ENCODE results near the gene LYST.
"Not testable (repeated sequence)": the region's sequence is repeated elsewhere in the genome, so short reads cannot be mapped to it uniquely, and the experiment has no call there.

LYST gene

DNA sequence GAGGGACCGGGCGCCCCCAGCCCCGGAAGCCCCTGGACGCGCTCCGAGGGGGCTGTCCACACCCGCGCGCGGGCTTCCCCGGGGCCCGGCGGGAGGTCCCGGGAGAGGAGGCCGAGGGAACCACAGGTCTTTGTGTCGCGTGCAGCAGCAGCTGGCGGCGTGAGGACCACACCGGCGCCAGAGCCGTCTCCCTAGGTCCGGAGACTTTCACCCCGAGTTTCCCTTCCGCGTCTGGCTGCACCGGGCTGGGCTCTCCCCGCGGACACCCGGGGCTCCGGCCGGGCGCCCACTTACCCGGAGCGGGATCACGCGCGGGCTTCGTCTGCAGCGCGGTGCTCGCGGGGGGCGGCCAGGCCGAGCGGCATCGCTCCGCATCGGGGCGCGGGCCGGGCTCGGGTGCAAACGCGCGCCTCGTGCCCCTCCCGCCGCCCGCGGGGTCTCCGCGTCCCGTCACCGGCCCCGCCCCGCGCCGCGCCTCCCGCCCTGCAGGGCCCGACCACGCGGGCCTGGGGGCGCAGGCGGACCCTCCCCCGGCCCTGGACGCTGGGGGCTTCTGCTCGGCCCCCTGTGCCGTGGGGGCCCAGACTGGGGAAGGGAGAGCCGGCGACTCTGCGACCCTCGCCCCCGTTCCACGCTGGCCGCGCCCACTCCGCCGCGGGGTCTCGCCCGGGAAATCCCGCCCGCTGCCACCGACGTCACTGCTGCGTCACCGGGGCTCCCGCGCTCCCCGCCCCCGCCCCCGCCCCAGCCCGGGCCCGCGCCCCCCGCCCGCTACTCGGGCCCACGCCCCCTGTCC, 217.1 kb downstream of the LYST start, which contains the start of gene GNG4:
Gene GNG4 (minus strand): TSS at position 417 of the 796 bp plus-strand sequence. CDS start 65,946 bp downstream, outside the sequence.
- Histone ChIP-seq H3K9ac (ENCODE audit: low read length) (no peak within 1 kb of the TSS), H3K27ac (ENCODE audit: low read depth, low read length) (no peak within 1 kb of the TSS), H3K4me1 (ENCODE audit: control insufficient read depth, insufficient read depth, low read length) (no peaks in the 10 kb centered on the region), H3K36me3 (ENCODE audit: control insufficient read depth, insufficient read depth, low read length) (no peaks in the 10 kb centered on the region), H3K4me3 (ENCODE audit: low read length) (peak within 1 kb of the TSS; percentile 62), H3K27me3 (ENCODE audit: control insufficient read depth, insufficient read depth, low read length) (peaks cover 10% of the 10 kb centered on the region)

DNA sequence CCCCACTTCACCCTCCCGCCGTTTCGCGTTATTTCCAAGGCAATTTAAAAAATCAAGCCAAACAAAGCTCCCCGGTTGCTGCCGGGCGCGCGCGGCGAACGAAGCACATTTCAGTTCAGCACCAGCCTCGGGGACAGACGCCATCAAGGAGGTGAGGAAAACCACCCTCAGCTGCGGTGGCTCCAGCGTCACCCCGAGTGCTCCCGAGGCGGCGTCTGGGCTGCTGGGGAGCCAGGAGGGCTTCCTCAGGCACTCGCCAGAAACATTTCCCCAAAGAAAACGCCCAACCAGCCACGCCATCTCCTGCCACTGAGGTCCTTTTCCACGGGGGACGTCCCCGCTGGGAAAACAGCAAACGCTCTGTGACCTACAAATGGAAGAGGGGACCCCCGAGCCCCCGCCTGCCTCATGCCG, 217.7 kb downstream of the LYST start:
- Histone ChIP-seq H3K9ac (ENCODE audit: low read length) (no peak overlapping the region), H3K4me1 (ENCODE audit: control insufficient read depth, insufficient read depth, low read length) (no peaks in the 10 kb centered on the region), H3K4me3 (ENCODE audit: low read length) (peak overlapping the region; percentile 61), H3K27ac (ENCODE audit: low read depth, low read length) (no peak overlapping the region), H3K36me3 (ENCODE audit: control insufficient read depth, insufficient read depth, low read length) (no peaks in the 10 kb centered on the region), H3K27me3 (ENCODE audit: control insufficient read depth, insufficient read depth, low read length) (peaks cover 10% of the 10 kb centered on the region)

DNA sequence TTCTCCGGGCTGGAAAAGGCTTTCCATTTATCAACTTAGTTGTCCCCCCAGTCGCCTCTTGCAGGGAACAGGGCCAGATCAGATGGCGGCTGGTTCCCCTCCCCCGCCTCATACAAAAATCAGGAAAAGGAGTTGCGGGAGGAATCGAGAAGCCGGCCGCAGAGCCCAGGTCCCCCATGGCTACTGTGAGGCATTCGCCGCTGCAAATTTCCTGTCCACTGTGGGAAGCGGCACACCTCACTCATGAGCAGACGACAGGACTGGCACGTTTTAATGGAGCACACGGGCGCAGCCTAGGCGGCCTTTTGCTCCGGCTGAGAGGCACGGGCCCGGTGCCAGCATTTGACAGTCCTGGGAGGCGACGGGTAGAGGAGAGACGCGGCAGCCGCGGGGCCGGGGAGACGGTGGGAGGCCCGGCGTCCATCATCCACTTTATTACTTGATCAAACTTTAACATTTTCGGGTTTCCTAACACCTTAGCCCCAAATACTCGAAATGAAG, 218.2 kb downstream of the LYST start:
- Histone ChIP-seq H3K27me3 (ENCODE audit: control insufficient read depth, insufficient read depth, low read length) (peaks cover 10% of the 10 kb centered on the region), H3K4me3 (ENCODE audit: low read length) (peak overlapping the region; percentile 61), H3K9ac (ENCODE audit: low read length) (no peak overlapping the region), H3K36me3 (ENCODE audit: control insufficient read depth, insufficient read depth, low read length) (no peaks in the 10 kb centered on the region), H3K4me1 (ENCODE audit: control insufficient read depth, insufficient read depth, low read length) (no peaks in the 10 kb centered on the region), H3K27ac (ENCODE audit: low read depth, low read length) (no peak overlapping the region)

DNA sequence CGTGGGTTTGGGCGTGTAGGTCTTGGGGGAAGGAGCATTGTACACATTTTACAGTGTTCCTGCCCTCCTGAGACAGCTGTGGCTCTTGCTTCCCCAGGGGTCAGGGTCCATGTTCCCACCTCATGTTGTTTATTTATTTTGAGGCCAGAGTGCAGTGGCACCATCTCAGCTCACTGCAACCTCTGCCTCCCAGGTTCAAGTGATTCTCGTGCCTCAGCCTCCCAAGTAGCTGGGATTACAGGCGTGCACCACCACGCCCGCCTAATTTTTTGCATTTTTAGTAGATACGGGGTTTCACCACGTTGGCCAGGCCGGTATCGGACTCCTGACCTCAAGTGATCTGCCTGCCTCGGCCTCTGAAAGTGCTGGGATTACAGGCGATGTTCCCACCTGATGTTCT, 219.2 kb downstream of the LYST start:
- H3K27ac ChIP-seq (ENCODE audit: low read depth, low read length); H3K36me3 ChIP-seq (ENCODE audit: control insufficient read depth, insufficient read depth, low read length); H3K4me3 ChIP-seq (ENCODE audit: low read length); H3K9ac ChIP-seq (ENCODE audit: low read length); H3K4me1 ChIP-seq (ENCODE audit: control insufficient read depth, insufficient read depth, low read length): not testable (repeated sequence)
- peaks cover 10% of the 10 kb centered on the region for H3K27me3 ChIP-seq (ENCODE audit: control insufficient read depth, insufficient read depth, low read length)

DNA sequence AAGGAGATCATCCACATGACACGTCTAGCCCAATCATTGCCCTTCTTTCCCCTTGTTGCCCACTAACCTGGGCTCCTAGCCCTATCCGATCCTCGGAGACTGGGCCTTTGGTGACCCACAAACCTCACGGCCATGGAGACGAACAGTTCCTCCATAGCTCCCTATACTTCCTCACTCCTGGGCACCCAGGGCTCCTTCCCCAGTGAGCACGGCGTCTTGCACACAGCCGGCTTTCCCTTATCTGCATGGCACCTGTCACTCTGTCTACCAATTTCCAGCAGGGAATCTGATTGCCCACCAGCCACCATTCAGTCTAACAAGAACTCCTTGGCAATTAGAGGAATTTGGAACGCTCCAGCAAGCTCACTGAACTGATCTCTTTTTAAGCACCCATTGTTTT, 220.2 kb downstream of the LYST start:
- no peaks in the 10 kb centered on the region for H3K36me3 ChIP-seq (ENCODE audit: control insufficient read depth, insufficient read depth, low read length)
- peaks cover 10% of the 10 kb centered on the region for H3K27me3 ChIP-seq (ENCODE audit: control insufficient read depth, insufficient read depth, low read length)
- no peak overlapping the region for H3K4me3 ChIP-seq (ENCODE audit: low read length)
- no peaks in the 10 kb centered on the region for H3K4me1 ChIP-seq (ENCODE audit: control insufficient read depth, insufficient read depth, low read length)
- no peak overlapping the region for H3K9ac ChIP-seq (ENCODE audit: low read length)
- H3K27ac ChIP-seq (ENCODE audit: low read depth, low read length) = no peak overlapping the region

DNA sequence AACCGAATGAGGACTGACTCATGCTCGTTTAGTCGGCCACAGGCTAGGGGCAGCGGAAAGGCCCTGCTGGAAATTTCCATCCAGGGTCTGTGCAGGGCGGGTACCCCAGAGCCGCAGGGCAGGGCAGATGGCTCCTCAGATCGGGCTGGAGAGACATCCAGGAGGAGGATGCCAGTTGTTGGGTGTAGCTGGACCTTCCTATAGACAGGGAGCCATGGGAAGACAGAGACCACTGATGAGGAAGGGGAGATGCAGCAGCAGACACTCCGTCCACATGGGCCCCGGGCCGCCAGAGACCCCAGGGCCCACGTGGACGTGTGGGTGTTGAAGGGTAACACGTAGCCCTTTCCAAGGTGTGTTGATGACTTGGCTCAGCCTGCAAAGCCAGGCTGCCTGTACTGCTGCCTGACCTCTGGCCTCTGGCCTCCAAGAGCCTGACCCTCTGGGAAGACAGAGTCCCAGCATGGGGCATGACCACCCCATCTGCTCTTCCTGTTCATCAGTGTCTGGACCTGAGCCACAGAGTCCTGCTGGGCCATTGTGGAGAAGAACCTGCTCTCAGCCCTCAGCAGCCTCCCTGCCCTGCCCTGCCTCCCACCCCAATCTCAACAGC, 221.9 kb downstream of the LYST start:
- no peaks in the 10 kb centered on the region for H3K4me1 ChIP-seq (ENCODE audit: control insufficient read depth, insufficient read depth, low read length)
- H3K27ac ChIP-seq (ENCODE audit: low read depth, low read length) = no peak overlapping the region
- no peak overlapping the region for H3K9ac ChIP-seq (ENCODE audit: low read length)
- no peaks in the 10 kb centered on the region for H3K36me3 ChIP-seq (ENCODE audit: control insufficient read depth, insufficient read depth, low read length)
- H3K27me3 ChIP-seq (ENCODE audit: control insufficient read depth, insufficient read depth, low read length) = peaks cover 4% of the 10 kb centered on the region
- no peak overlapping the region for H3K4me3 ChIP-seq (ENCODE audit: low read length)

DNA sequence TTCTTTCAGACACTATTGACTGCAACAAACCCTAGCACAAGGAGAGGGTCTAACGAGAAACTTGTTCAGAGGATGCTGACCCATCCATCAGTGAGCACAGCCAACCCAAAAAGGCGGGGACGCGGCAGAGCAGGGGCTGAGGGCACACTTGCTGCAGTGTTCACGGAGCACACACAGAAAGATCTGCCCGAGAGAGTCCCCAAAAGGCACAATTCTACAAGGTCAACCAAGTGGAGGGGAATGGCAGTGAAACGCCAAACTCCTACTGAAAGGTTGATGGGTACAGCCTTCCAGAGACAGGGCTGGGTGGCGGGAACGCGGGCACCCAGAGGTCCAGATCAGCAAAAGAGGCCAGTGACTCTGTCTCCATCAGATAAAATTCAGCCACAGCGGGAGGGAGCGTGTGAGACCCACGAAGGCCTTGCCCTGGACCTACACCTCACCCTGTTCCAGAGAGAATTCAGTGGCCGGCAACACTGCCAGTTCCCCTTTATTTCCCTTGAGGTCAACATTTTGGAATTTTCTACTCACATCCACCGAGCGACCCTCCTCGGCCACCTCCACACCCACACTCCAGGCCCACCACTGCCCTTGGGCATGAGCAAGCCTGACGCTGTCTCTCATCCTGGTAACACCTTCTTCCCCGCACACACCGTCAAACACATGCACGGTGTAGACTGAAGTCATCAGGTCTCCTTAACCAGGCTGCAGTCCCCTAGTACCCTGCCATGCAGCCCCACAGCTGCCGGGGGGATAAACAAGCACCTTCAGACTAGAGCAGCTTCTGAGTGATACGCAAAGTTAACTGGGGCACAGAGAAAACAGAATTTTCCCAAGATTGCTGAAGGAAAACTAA, 222.6 kb downstream of the LYST start:
- H3K4me1 ChIP-seq (ENCODE audit: control insufficient read depth, insufficient read depth, low read length) = no peaks in the 10 kb centered on the region
- no peak overlapping the region for H3K27ac ChIP-seq (ENCODE audit: low read depth, low read length)
- H3K27me3 ChIP-seq (ENCODE audit: control insufficient read depth, insufficient read depth, low read length) = peaks cover 4% of the 10 kb centered on the region

DNA sequence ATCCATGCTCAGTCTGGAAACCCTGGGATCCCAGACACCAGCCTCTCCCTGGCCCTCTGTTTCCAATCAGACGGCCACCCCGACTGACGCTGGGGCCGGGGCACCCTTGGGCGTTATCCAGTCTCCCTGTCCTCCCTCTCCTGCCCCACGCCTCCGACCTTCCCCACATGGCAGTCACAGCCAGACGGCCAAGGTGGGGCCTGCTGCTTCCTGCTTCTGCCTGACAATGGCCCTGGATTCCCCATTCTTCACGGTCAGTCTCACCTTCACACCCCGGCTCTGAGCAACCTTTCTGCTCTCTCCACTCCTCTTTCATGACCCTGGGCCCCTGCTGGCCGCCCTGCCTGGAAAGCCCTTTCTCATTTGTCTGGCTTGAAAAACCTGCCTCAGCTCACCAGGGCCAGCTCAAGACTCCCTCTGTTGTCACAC, 223.7 kb downstream of the LYST start:
- H3K36me3 ChIP-seq (ENCODE audit: control insufficient read depth, insufficient read depth, low read length) = no peaks in the 10 kb centered on the region
- H3K27ac ChIP-seq (ENCODE audit: low read depth, low read length) = no peak overlapping the region
- H3K4me3 ChIP-seq (ENCODE audit: low read length) = no peak overlapping the region
- H3K9ac ChIP-seq (ENCODE audit: low read length) = no peak overlapping the region
- H3K27me3 ChIP-seq (ENCODE audit: control insufficient read depth, insufficient read depth, low read length) = peaks cover under 1% of the 10 kb centered on the region
- H3K4me1 ChIP-seq (ENCODE audit: control insufficient read depth, insufficient read depth, low read length) = no peaks in the 10 kb centered on the region

More for the DNA sequence above, 222.6 kb downstream of the LYST start:
- H3K4me3 ChIP-seq (ENCODE audit: low read length) = no peak overlapping the region
- no peaks in the 10 kb centered on the region for H3K36me3 ChIP-seq (ENCODE audit: control insufficient read depth, insufficient read depth, low read length)
- H3K9ac ChIP-seq (ENCODE audit: low read length) = no peak overlapping the region

DNA sequence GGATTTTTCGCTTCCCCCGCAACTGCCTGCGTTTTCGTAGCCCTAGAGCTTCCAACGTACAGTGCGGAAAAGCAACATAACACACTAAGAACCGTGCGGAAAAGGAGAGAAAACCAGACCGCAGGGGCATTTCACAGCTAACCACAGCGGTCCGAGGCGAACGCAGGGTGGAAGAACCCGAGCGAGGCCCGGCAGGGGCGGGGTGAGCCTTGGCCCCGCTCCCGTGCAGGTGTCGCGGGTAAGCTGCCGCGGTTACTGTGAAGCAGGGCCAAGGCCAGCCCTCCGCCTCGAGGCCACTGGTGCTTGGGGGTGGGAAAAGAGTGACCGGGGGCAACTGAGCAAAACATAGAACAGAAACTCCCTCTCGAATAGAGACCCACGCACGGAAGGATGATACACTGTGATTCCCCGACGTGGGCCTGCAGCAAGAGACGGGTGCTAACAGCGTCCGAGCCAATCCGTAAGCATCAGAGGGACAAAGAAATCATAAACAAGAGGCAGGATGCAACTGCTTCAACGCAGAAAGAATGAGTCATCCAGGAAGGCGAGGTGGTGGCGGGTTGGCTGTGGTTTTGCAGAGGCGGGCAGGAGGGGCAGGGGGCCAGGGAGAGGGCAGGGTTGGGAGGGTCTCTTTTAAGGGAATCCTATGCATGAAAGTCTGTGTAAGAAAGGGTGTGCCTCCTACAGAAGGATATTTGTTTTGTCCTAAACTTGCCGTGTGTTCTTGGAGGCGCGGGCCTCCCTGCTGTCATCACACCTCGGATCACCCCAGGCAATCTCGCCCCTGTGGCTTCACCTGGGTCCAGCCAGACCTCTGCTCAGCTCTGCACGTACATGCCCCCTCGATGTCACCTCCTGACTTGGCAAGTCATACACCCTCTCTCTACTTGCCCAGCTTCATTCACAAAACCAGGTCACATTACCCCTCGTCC, 224.4 kb downstream of the LYST start:
- Histone ChIP-seq H3K27ac (ENCODE audit: low read depth, low read length) (no peak overlapping the region), H3K9ac (ENCODE audit: low read length) (no peak overlapping the region), H3K4me3 (ENCODE audit: low read length) (no peak overlapping the region), H3K27me3 (ENCODE audit: control insufficient read depth, insufficient read depth, low read length) (no peaks in the 10 kb centered on the region), H3K4me1 (ENCODE audit: control insufficient read depth, insufficient read depth, low read length) (no peaks in the 10 kb centered on the region), H3K36me3 (ENCODE audit: control insufficient read depth, insufficient read depth, low read length) (no peaks in the 10 kb centered on the region)

DNA sequence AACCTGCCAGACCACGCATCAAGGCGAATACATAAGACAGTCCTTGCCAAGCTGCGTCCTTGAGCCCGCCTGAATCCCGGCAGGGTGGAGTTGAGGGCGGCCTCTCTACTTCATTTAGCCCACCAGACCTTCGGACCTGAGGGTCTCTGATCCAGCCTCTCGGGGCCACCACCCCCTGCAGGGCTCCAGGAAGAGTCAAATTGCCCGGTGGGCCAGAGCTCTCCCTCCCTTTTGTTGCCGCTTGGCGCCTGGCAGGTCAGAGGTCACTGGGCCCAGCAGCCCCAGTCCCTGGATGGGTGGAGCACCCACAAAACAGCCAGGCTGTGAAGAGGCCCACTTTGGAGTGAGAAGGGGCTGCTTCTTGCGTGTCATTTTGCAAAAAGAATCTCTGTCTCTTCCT, 226.1 kb downstream of the LYST start:
- Histone ChIP-seq H3K27ac (ENCODE audit: low read depth, low read length) (no peak overlapping the region), H3K4me1 (ENCODE audit: control insufficient read depth, insufficient read depth, low read length) (no peaks in the 10 kb centered on the region), H3K9ac (ENCODE audit: low read length) (no peak overlapping the region), H3K27me3 (ENCODE audit: control insufficient read depth, insufficient read depth, low read length) (no peaks in the 10 kb centered on the region), H3K36me3 (ENCODE audit: control insufficient read depth, insufficient read depth, low read length) (no peaks in the 10 kb centered on the region), H3K4me3 (ENCODE audit: low read length) (no peak overlapping the region)

DNA sequence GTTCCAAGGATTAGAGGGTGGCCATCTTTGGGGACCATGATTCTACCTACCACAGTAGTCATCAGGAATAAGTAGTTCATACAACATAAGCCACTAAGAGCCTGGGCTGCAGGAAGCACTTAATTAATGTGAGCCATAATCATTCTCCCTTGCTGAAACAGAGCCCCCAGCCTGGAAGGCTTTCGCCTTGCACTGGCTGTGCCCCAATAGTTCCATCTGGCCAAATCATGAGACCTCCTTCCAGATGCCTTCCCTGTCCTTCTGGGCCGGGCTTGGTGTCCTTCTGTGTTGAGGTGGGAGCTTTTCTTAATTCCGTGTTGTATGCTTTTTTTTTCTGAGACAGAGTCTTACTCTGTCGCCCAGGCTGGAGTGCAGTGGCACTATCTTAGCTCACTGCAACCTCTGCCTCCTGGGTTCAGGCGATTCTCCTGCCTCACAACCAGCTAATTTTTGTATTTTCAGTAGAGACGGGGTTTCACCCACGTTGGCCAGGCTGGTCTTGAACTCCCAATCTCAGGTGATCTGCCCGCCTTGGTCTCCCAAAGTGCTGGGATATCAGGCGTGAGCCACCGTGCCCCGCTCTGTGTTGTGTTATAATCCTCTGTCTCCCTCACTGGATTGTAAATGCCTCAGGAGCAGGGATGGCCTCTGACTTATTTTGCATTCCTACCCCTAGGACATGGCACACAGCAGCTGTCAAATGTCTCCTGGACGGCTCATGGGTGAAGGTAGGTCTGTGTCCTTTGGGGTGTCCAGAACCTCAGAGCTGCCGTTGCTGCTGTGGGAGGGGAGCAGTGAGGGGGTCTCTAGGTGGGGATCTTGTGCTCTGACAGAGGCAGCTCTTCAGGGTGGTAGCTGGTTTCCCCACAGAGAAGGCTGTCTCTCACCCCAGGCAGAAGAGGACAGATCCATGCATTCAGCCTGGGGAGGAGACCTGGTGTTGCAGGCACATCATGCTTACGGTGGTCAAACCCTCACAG, 227.2 kb downstream of the LYST start:
- Histone ChIP-seq H3K36me3 (ENCODE audit: control insufficient read depth, insufficient read depth, low read length) (no peaks in the 10 kb centered on the region), H3K27ac (ENCODE audit: low read depth, low read length) (no peak overlapping the region), H3K4me3 (ENCODE audit: low read length) (no peak overlapping the region), H3K27me3 (ENCODE audit: control insufficient read depth, insufficient read depth, low read length) (no peaks in the 10 kb centered on the region), H3K9ac (ENCODE audit: low read length) (no peak overlapping the region), H3K4me1 (ENCODE audit: control insufficient read depth, insufficient read depth, low read length) (no peaks in the 10 kb centered on the region)
